Right cardiac atrium (tissue), 5 donors: ENCODE measurements around the gene CCDC88C. TPM values are rescaled to one million over a fixed set of nuclear protein-coding genes. Genes with fewer than 3 reads are reported as not detected.
A peak's percentile ranks its signal among the peaks of the same experiment; 100 is the strongest.

Source experiments
- ATAC-seq, 2 donors: fragments of 200-7000 bp; cut with Tn5 transposase; one replicate each; pipeline versions ENCODE4 v1.8.0 to v1.9.1; 2020; ENCODE audit warnings: moderate library complexity in 2 of 2, mild to moderate bottlenecking in 1 of 2
- DNase-seq, 3 donors: peaks; one replicate each; pipeline ENCODE4 v3.0.0-alpha.2; 2020
- H3K27ac ChIP-seq: one replicate; pipeline ENCODE4 v1.5.1; 2013; ENCODE audit warnings: mild to moderate bottlenecking, low read length, control low read depth, moderate library complexity
- H3K27me3 ChIP-seq: one replicate; pipeline ENCODE4 v1.6.1; 2013; ENCODE audit not compliant: control insufficient read depth, insufficient read depth
- H3K4me1 ChIP-seq: one replicate; pipeline ENCODE4 v1.6.1; 2013; ENCODE audit warnings: low read length; ENCODE audit not compliant: control insufficient read depth, insufficient read depth
- H3K4me3 ChIP-seq: one replicate; pipeline ENCODE4 v1.5.1; 2013; ENCODE audit warnings: low read length, control low read depth
- H3K9me3 ChIP-seq: one replicate; pipeline ENCODE4 v1.6.1; 2013; ENCODE audit warnings: low read length; ENCODE audit not compliant: control insufficient read depth
- WGBS: extraction: QIAGEN DNeasy Blood & Tissue Kit; methylation state at CpG from one replicate; pipeline ENCODE4 v1.1.7; 2013; 5-methylcytosine and 5-hydroxymethylcytosine counted together
- intact Hi-C, 4 donors: fragments of 100-400 bp; cut with DNase I; formaldehyde crosslinking; loops; one replicate each; pipeline versions ENCODE4 v1.11.0 to v1.14.0; 2022 to 2023
- polyA plus RNA-seq: library from polyadenylated mRNA; stranded (reverse); fragments of 200-250 nt; gene quantifications from one replicate; pipeline ENCODE4 v1.2.3, GENCODE V29; 2013
- total RNA-seq, 4 donors: library from RNA; stranded (reverse); fragmentation: NEBNext Ultra II Directional; extraction: Animal tissue kit (Norgen Biotek cat#: 25700); gene quantifications; one replicate each; pipeline ENCODE4 v1.2.1, GENCODE V29; 2021
- donor health status: healthy with polysubstance abuse.
- donor health status: DM: no; HTN: yes; CAD: no.
- donor health status: DM: no; HTN: no; CAD: no.
- donor health status: DM: no; HTN: yes; CAD: no; lungs with severe emphysema.
- donor health status: DM: yes; HTN: yes; CAD: no.

Gene CCDC88C
- total and polyA plus RNA-seq, 5 donors = 2.5 to 5.4 (median 4.3) TPM

- no peak overlapping the region for H3K27ac ChIP-seq
- H3K9me3 ChIP-seq = no peaks in the 10 kb centered on the region
- 85% methylated on average over 23 of the region's 23 CpGs for WGBS
- DNase-seq = no peak
- H3K4me3 ChIP-seq = no peak overlapping the region
- H3K27me3 ChIP-seq = no peaks in the 10 kb centered on the region
- H3K4me1 ChIP-seq = no peaks in the 10 kb centered on the region
- intact Hi-C loops = no loop called here
- ATAC-seq = no peak
Measured at GRCh38 chr14:91337699-91338335, 79.8 kb downstream of the CCDC88C start.

- no peak for DNase-seq
- WGBS = 94% methylated on average over 9 of the region's 9 CpGs
Measured at GRCh38 chr14:91336093-91336450, 81.5 kb downstream of the CCDC88C start.

GRCh38 chr14:91335191-91336092, 82.2 kb downstream of the CCDC88C start:
- DNase-seq (no peak), ATAC-seq (no peak)
- H3K4me3 ChIP-seq = no peak overlapping the region
- 90% methylated on average over 19 of the region's 19 CpGs for WGBS
- intact Hi-C loops = no loop called here
- H3K4me1 ChIP-seq = peaks cover 2% of the 10 kb centered on the region
- H3K27ac ChIP-seq = no peak overlapping the region
- H3K9me3 ChIP-seq = no peaks in the 10 kb centered on the region
- no peaks in the 10 kb centered on the region for H3K27me3 ChIP-seq

More at GRCh38 chr14:91336093-91336450, 81.5 kb downstream of the CCDC88C start:
- no peak overlapping the region for H3K4me3 ChIP-seq
- intact Hi-C loops = no loop called here
- no peaks in the 10 kb centered on the region for H3K27me3 ChIP-seq
- ATAC-seq = no peak
- no peaks in the 10 kb centered on the region for H3K4me1 ChIP-seq
- H3K9me3 ChIP-seq = no peaks in the 10 kb centered on the region
- H3K27ac ChIP-seq = no peak overlapping the region

GRCh38 chr14:91333650-91334039, 84.0 kb downstream of the CCDC88C start:
- H3K4me1 ChIP-seq = peaks cover 4% of the 10 kb centered on the region
- no peaks in the 10 kb centered on the region for H3K9me3 ChIP-seq
- no peak overlapping the region for H3K27ac ChIP-seq
- H3K27me3 ChIP-seq = no peaks in the 10 kb centered on the region
- no peak overlapping the region for H3K4me3 ChIP-seq
- DNase-seq = no peak
- WGBS = 96% methylated on average over 3 of the region's 3 CpGs
- no peak for ATAC-seq
- intact Hi-C loops = no loop called here

GRCh38 chr14:91332986-91333649, 84.5 kb downstream of the CCDC88C start:
- Histone ChIP-seq H3K9me3 (no peaks in the 10 kb centered on the region), H3K27ac (no peak overlapping the region), H3K27me3 (no peaks in the 10 kb centered on the region), H3K4me3 (no peak overlapping the region), H3K4me1 (peaks cover 4% of the 10 kb centered on the region)
- DNase-seq (no peak), ATAC-seq (no peak)
- intact Hi-C loops = no loop called here
- 67% methylated on average over 17 of the region's 17 CpGs for WGBS

GRCh38 chr14:91332171-91332985, 85.2 kb downstream of the CCDC88C start:
- Histone ChIP-seq H3K27ac (no peak overlapping the region), H3K4me3 (no peak overlapping the region), H3K9me3 (no peaks in the 10 kb centered on the region), H3K27me3 (no peaks in the 10 kb centered on the region), H3K4me1 (peaks cover 4% of the 10 kb centered on the region)
- peak in 1 of 2 donors; percentile 68 for ATAC-seq
- WGBS = 51% methylated on average over 19 of the region's 19 CpGs
- peak in 1 of 3 donors; percentile 70 for DNase-seq
- intact Hi-C loops = no loop called here

- Histone ChIP-seq H3K27ac (no peak overlapping the region), H3K4me1 (peaks cover 4% of the 10 kb centered on the region), H3K4me3 (no peak overlapping the region), H3K27me3 (no peaks in the 10 kb centered on the region), H3K9me3 (no peaks in the 10 kb centered on the region)
- ATAC-seq (peak in 1 of 2 donors; percentile 7), DNase-seq (no peak)
- WGBS = 65% methylated on average over 3 of the region's 3 CpGs
- intact Hi-C loops = no loop called here
Measured at GRCh38 chr14:91331721-91332120, 85.9 kb downstream of the CCDC88C start.

GRCh38 chr14:91330856-91331255, 86.8 kb downstream of the CCDC88C start:
- Histone ChIP-seq H3K27ac (no peak overlapping the region), H3K27me3 (no peaks in the 10 kb centered on the region), H3K9me3 (no peaks in the 10 kb centered on the region), H3K4me1 (peaks cover 4% of the 10 kb centered on the region), H3K4me3 (no peak overlapping the region)
- intact Hi-C loops = no loop called here
- ATAC-seq (no peak), DNase-seq (no peak)
- 71% methylated on average over 8 of the region's 8 CpGs for WGBS

GRCh38 chr14:91330096-91330696, 87.4 kb downstream of the CCDC88C start:
- DNase-seq (no peak), ATAC-seq (no peak)
- WGBS = 67% methylated on average over 14 of the region's 14 CpGs
- no peaks in the 10 kb centered on the region for H3K27me3 ChIP-seq
- H3K9me3 ChIP-seq = no peaks in the 10 kb centered on the region
- H3K4me3 ChIP-seq = no peak overlapping the region
- intact Hi-C loops = no loop called here
- no peak overlapping the region for H3K27ac ChIP-seq
- H3K4me1 ChIP-seq = peaks cover 4% of the 10 kb centered on the region

GRCh38 chr14:91329486-91330014, 88.1 kb downstream of the CCDC88C start:
- intact Hi-C loops = no loop called here
- no peaks in the 10 kb centered on the region for H3K27me3 ChIP-seq
- ATAC-seq = no peak
- H3K4me1 ChIP-seq = peaks cover 7% of the 10 kb centered on the region
- 60% methylated on average over 3 of the region's 3 CpGs for WGBS
- H3K27ac ChIP-seq = no peak overlapping the region
- no peak overlapping the region for H3K4me3 ChIP-seq
- DNase-seq = no peak
- no peaks in the 10 kb centered on the region for H3K9me3 ChIP-seq
